HCT116 (cell line): Measurements from ENCODE around the gene ATP6V1G2. TPM values are rescaled to one million over a fixed set of nuclear protein-coding genes. Genes with fewer than 3 reads are reported as not detected.

ENCODE experiments used
- ATAC-seq: fragments of 200-7000 bp; cut with Tn5 transposase; 2 replicates; pipeline ENCODE4 v1.9.1; 2020; ENCODE audit warnings: mild to moderate bottlenecking, moderate library complexity
- BruUV-seq: library from RNA; stranded (reverse); fragments of 400-500 nt; replicated peaks from 2 replicates; lab custom pipeline; 2021; lab: Mats Ljungman, UMichigan
- CTCF ChIA-PET: fragments of 300-600 bp; sonication (Branson Sonifier 250); formaldehyde crosslinking; loops from one replicate; lab custom pipeline; 2021; ENCODE audit warnings: antibody characterized with exemption; lab: Charles Lee
- POLR2A ChIA-PET: fragments of 300-600, 350-600 bp; sonication (Branson Sonifier 250); formaldehyde crosslinking; loops from one replicate; lab custom pipeline; 2021; ENCODE audit warnings: antibody characterized with exemption; lab: Charles Lee
- RAD21 ChIA-PET, 2 experiments: fragments of 300-600 bp; sonication (Branson Sonifier 250); formaldehyde crosslinking; loops; one replicate each; lab custom pipeline; 2023; ENCODE audit warnings: low total read pairs in 2 of 2; ENCODE audit not compliant: uncharacterized antibody in 2 of 2, unreplicated experiment in 2 of 2, low non-redundant PET in 1 of 2; lab: Charles Lee
- DNase-seq: peaks from one replicate; pipeline ENCODE4 v3.0.0-alpha.2; 2010; ENCODE audit warnings: low read depth, low spot score
- H2AFZ ChIP-seq: fragments of 200-600 bp; shearing (Covaris generic), sonication (generic); 2 replicates; pipeline ENCODE4 v1.6.1; 2017; ENCODE audit warnings: low read depth, mixed run types, mixed read lengths, antibody characterized with exemption, low read length; ENCODE audit not compliant: poor library complexity, severe bottlenecking
- H3K27ac ChIP-seq: 2 replicates; pipeline ENCODE4 v1.5.1; 2012; ENCODE audit warnings: low read depth, low read length
- H3K27me3 ChIP-seq: fragments of 200-600 bp; sonication (generic); 2 replicates; pipeline ENCODE4 v1.6.1; 2016; ENCODE audit warnings: mixed run types, low read length, mixed read lengths; ENCODE audit not compliant: insufficient read depth
- H3K36me3 ChIP-seq, 2 experiments: fragments of 200-500 bp in 1 of 2; fragments of 200-600 bp in 1 of 2; sonication (Bioruptor generic) in 1 of 2; sonication (generic) in 1 of 2; 2 replicates each; pipeline versions ENCODE4 v1.5.1 to v1.6.1; 2014 to 2016; ENCODE audit warnings: low read length in 2 of 2, inconsistent platforms in 1 of 2, mixed read lengths in 1 of 2, mixed run types in 1 of 2; ENCODE audit not compliant: insufficient read depth in 2 of 2, control insufficient read depth in 1 of 2
- H3K4me1 ChIP-seq, 2 experiments: fragments of 200-600 bp in 1 of 2; sonication (generic) in 1 of 2; 2 replicates each; pipeline versions ENCODE4 v1.5.1 to v1.6.1; 2012 to 2017; ENCODE audit warnings: low read length in 2 of 2, inconsistent platforms in 1 of 2, mild to moderate bottlenecking in 1 of 2, mixed read lengths in 1 of 2, mixed run types in 1 of 2, moderate library complexity in 1 of 2; ENCODE audit not compliant: insufficient read depth in 2 of 2, control insufficient read depth in 1 of 2
- H3K4me2 ChIP-seq: fragments of 200-600 bp; sonication (generic); 2 replicates; pipeline ENCODE4 v1.6.1; 2017; ENCODE audit warnings: mixed run types, low read length, mixed read lengths
- H3K4me3 ChIP-seq, 2 experiments: fragments of 200-600 bp in 1 of 2; sonication (generic) in 1 of 2; replicated peaks in 1 of 2; 2 replicates each; pipeline ENCODE4 v1.5.1; 2011 to 2016; ENCODE audit warnings: low read length in 2 of 2, control low read depth in 1 of 2, low read depth in 1 of 2, mild to moderate bottlenecking in 1 of 2, mixed read lengths in 1 of 2, mixed run types in 1 of 2
- H3K79me2 ChIP-seq: fragments of 200-600 bp; sonication (generic); 2 replicates; pipeline ENCODE4 v1.6.1; 2017; ENCODE audit warnings: mild to moderate bottlenecking, mixed run types, low read length, moderate library complexity, mixed read lengths; ENCODE audit not compliant: insufficient read depth
- H3K9ac ChIP-seq: fragments of 200-600 bp; sonication (generic); 2 replicates; pipeline ENCODE4 v1.6.1; 2016; ENCODE audit warnings: low read length, mixed read lengths
- H3K9me2 ChIP-seq: fragments of 200-600 bp; sonication (generic), shearing (Covaris generic); 2 replicates; pipeline ENCODE4 v1.6.1; 2017; ENCODE audit warnings: mixed run types, mild to moderate bottlenecking, moderate library complexity; ENCODE audit not compliant: insufficient read depth
- H3K9me3 ChIP-seq, 2 experiments: fragments of 200-500 bp in 1 of 2; fragments of 200-600 bp in 1 of 2; sonication (Bioruptor generic) in 1 of 2; sonication (generic) in 1 of 2; 2 replicates each; pipeline ENCODE4 v1.6.1; 2014 to 2017; ENCODE audit warnings: low read length in 2 of 2, mixed read lengths in 2 of 2, inconsistent platforms in 1 of 2, low read depth in 1 of 2, mild to moderate bottlenecking in 1 of 2, mixed run types in 1 of 2, moderate library complexity in 1 of 2; ENCODE audit not compliant: control insufficient read depth in 1 of 2, insufficient read depth in 1 of 2
- H4K20me1 ChIP-seq: fragments of 200-600 bp; sonication (generic), shearing (Covaris generic); 2 replicates; pipeline ENCODE4 v1.6.1; 2017; ENCODE audit warnings: mixed run types, mild to moderate bottlenecking, moderate library complexity; ENCODE audit not compliant: insufficient read depth
- ATF3 ChIP-seq: IDR thresholded peaks from 2 replicates; pipeline ENCODE4 v1.6.1; 2012
- CBX3 ChIP-seq: IDR thresholded peaks from 2 replicates; pipeline ENCODE4 v1.6.1; 2012; ENCODE audit warnings: low read depth
- CEBPB ChIP-seq: IDR thresholded peaks from 2 replicates; pipeline ENCODE4 v1.6.1; 2012; ENCODE audit warnings: low read depth
- EGR1 ChIP-seq: IDR thresholded peaks from 2 replicates; pipeline ENCODE4 v1.6.1; 2012; ENCODE audit warnings: low read depth
- ELF1 ChIP-seq: IDR thresholded peaks from 2 replicates; pipeline ENCODE4 v1.6.1; 2012; ENCODE audit warnings: low read depth, borderline replicate concordance
- EZH2 ChIP-seq: fragments of 200-600 bp; sonication (generic); IDR thresholded peaks from 2 replicates; pipeline ENCODE4 v1.6.1; 2017; ENCODE audit warnings: antibody characterized with exemption, mixed run types
- EZH2phosphoT487 ChIP-seq: fragments of 200-600 bp; IDR thresholded peaks from 2 replicates; pipeline ENCODE4 v1.6.1; 2018; ENCODE audit warnings: antibody characterized with exemption, borderline replicate concordance
- FOSL1 ChIP-seq: IDR thresholded peaks from 2 replicates; pipeline ENCODE4 v1.6.1; 2012; ENCODE audit warnings: low read depth
- JUND ChIP-seq: IDR thresholded peaks from 2 replicates; pipeline ENCODE4 v1.6.1; 2012
- MAX ChIP-seq: IDR thresholded peaks from 2 replicates; pipeline ENCODE4 v1.6.1; 2012
- POLR2A ChIP-seq: IDR thresholded peaks from 2 replicates; pipeline ENCODE4 v1.7.0; 2011; ENCODE audit warnings: borderline replicate concordance; ENCODE audit not compliant: insufficient read depth, insufficient read length; ENCODE audit errors: extremely low read depth
- RAD21 ChIP-seq: IDR thresholded peaks from 2 replicates; pipeline ENCODE4 v1.6.1; 2012; ENCODE audit warnings: low read depth, mild to moderate bottlenecking
- SP1 ChIP-seq: IDR thresholded peaks from 2 replicates; pipeline ENCODE4 v1.6.1; 2012; ENCODE audit warnings: low read depth
- SRF ChIP-seq: IDR thresholded peaks from 2 replicates; pipeline ENCODE4 v1.6.1; 2012; ENCODE audit warnings: low read depth
- TCF7L2 ChIP-seq: IDR thresholded peaks from 2 replicates; pipeline ENCODE4 v1.7.0; 2011; ENCODE audit warnings: borderline replicate concordance, inconsistent platforms; ENCODE audit not compliant: insufficient read depth, insufficient read length; ENCODE audit errors: extremely low read depth
- ZFX ChIP-seq: fragments of 450-650 bp; IDR thresholded peaks from 2 replicates; pipeline ENCODE4 v1.6.1; 2017
- ZNF274 ChIP-seq: fragments of 200-500 bp; sonication (Bioruptor generic); IDR thresholded peaks from 2 replicates; pipeline ENCODE4 v1.6.1; 2014; ENCODE audit warnings: mild to moderate bottlenecking, low read depth, low read length, inconsistent platforms
- intact Hi-C: fragments of 100-400 bp; cut with micrococcal nuclease; formaldehyde crosslinking; loops from 2 replicates; pipeline ENCODE4 v1.10.0; 2022
- total RNA-seq: library from RNA; stranded (reverse); gene quantifications from one replicate; pipeline ENCODE4 v1.2.1, GENCODE V29; 2021; ENCODE audit not compliant: unreplicated experiment

Gene ATP6V1G2
- total RNA-seq, 1 experiment from 2014 or later: 1.8 TPM

GRCh38 chr6:31558318-31558625 is 11.9 kb upstream of the ATP6V1G2 start:
- no peak for ATAC-seq
- H3K36me3 ChIP-seq: peaks cover 19 to 20% of the 10 kb centered on the region in 2 experiments
- H3K4me1 ChIP-seq: peaks cover 5 to 24% of the 10 kb centered on the region in 2 experiments; a peak in 3 of 4 replicates
- H3K9me2 ChIP-seq: no peaks in the 10 kb centered on the region
- H3K9ac ChIP-seq: no peak overlapping the region
- no peaks in the 10 kb centered on the region for H3K27me3 ChIP-seq
- intact Hi-C loops: no loop called here
- peaks cover 6% of the 10 kb centered on the region; the same call in 1 of the 2 replicates for H3K79me2 ChIP-seq
- POLR2A ChIA-PET: no interaction called here
- BruUV-seq: no TSS peak
- no peak overlapping the region for H3K27ac ChIP-seq
- TF ChIP-seq FOSL1 (no peak), SP1 (no peak), ATF3 (no peak), TCF7L2 (no peak), RAD21 (no peak), MAX (no peak), ZFX (no peak), CEBPB (no peak), SRF (no peak), JUND (no peak), ZNF274 (no peak), POLR2A (no peak), ELF1 (no peak), EZH2 (no peak), CBX3 (no peak), EZH2phosphoT487 (no peak), EGR1 (no peak)
- TF ChIP-seq, all 23 proteins: peak for 0
- Histone ChIP-seq H4K20me1 (no peaks in the 10 kb centered on the region), H2AFZ (no peak overlapping the region), H3K9me3 (no peaks in the 10 kb centered on the region), H3K4me2 (no peak overlapping the region), H3K4me3 (no peak overlapping the region)
- CTCF ChIA-PET: no interaction called here
- RAD21 ChIA-PET: no interaction called here
- no peak for DNase-seq
